H1 (cell line): ENCODE measurements around the gene TMEM117. TPM values are rescaled to one million over a fixed set of nuclear protein-coding genes. Genes with fewer than 3 reads are reported as not detected.

Source experiments
- CTCF ChIA-PET: fragments of 300-600 bp; sonication (Branson Sonifier 250); formaldehyde crosslinking; loops from one replicate; lab custom pipeline; 2021; ENCODE audit not compliant: partially characterized antibody; lab: Charles Lee
- POLR2A ChIA-PET: fragments of 300-600 bp; sonication (Branson Sonifier 250); formaldehyde crosslinking; loops from one replicate; lab custom pipeline; 2021; ENCODE audit warnings: inconsistent platforms; ENCODE audit not compliant: partially characterized antibody; lab: Charles Lee
- DNase-seq, 2 experiments: peaks; one replicate each; pipeline versions ENCODE4 v3.0.0 to v3.0.0-alpha.2; 2010 to 2022; ENCODE audit warnings: low spot score in 2 of 2, low read depth in 1 of 2, mixed read lengths in 1 of 2
- FAIRE-seq: peaks from 2 replicates; lab custom pipeline; 2011; peaks lifted over from hg19 to GRCh38; lab: Jason Lieb, UNC
- H2AFZ ChIP-seq: 2 replicates; pipeline ENCODE4 v1.8.1; 2012; ENCODE audit warnings: low read length, inconsistent platforms
- H2AK5ac ChIP-seq: 2 replicates; pipeline ENCODE4 v1.6.1; 2013; ENCODE audit warnings: low read depth, low read length
- H2BK120ac ChIP-seq: replicated peaks from 2 replicates; pipeline ENCODE3; 2013; ENCODE audit warnings: low read depth, low read length, inconsistent platforms
- H2BK12ac ChIP-seq: 2 replicates; pipeline ENCODE4 v1.6.1; 2013; ENCODE audit warnings: low read depth, low read length
- H2BK15ac ChIP-seq: 2 replicates; pipeline ENCODE4 v1.6.1; 2013; ENCODE audit warnings: low read length
- H2BK20ac ChIP-seq: 2 replicates; pipeline ENCODE4 v1.6.1; 2013; ENCODE audit warnings: low read length
- H2BK5ac ChIP-seq: 2 replicates; pipeline ENCODE4 v1.6.1; 2013; ENCODE audit warnings: low read depth, low read length
- H3K14ac ChIP-seq: 2 replicates; pipeline ENCODE4 v1.6.1; 2013; ENCODE audit warnings: inconsistent platforms; ENCODE audit not compliant: insufficient read length
- H3K18ac ChIP-seq: 2 replicates; pipeline ENCODE4 v1.6.1; 2013; ENCODE audit warnings: low read length; ENCODE audit errors: extremely low read depth
- H3K23ac ChIP-seq: 2 replicates; pipeline ENCODE4 v1.6.1; 2013; ENCODE audit warnings: inconsistent platforms; ENCODE audit not compliant: insufficient read length
- H3K23me2 ChIP-seq: 2 replicates; pipeline ENCODE4 v1.6.1; 2013; ENCODE audit warnings: low read depth, low read length
- H3K27ac ChIP-seq: 2 replicates; pipeline ENCODE4 v1.6.1; 2011; ENCODE audit warnings: low read depth, low read length, inconsistent platforms
- H3K27me3 ChIP-seq, 4 experiments: replicated peaks in 1 of 4; 1 replicate in 1 of 4; 2 replicates in 3 of 4; pipeline versions ENCODE4 v1.6.1 to v1.8.1; 2011 to 2013; ENCODE audit warnings: low read length in 3 of 4, mild to moderate bottlenecking in 3 of 4, inconsistent platforms in 2 of 4, mixed read lengths in 2 of 4, moderate library complexity in 1 of 4; ENCODE audit not compliant: control insufficient read depth in 3 of 4, insufficient read depth in 3 of 4; ENCODE audit errors: extremely low read depth in 1 of 4
- H3K36me3 ChIP-seq, 4 experiments: 2 replicates each; pipeline versions ENCODE4 v1.6.1 to v1.8.1; 2011 to 2013; ENCODE audit warnings: mild to moderate bottlenecking in 4 of 4, low read length in 3 of 4, moderate library complexity in 2 of 4, control low read depth in 1 of 4, inconsistent platforms in 1 of 4; ENCODE audit not compliant: insufficient read depth in 4 of 4, control insufficient read depth in 2 of 4
- H3K4ac ChIP-seq: replicated peaks from 2 replicates; pipeline ENCODE3; 2013; ENCODE audit warnings: low read length, low read depth, mixed read lengths, inconsistent platforms; ENCODE audit not compliant: insufficient read length
- H3K4me1 ChIP-seq, 4 experiments: replicated peaks in 1 of 4; 1 replicate in 1 of 4; 2 replicates in 3 of 4; pipeline versions ENCODE4 v1.6.1 to v1.8.1; 2011 to 2013; ENCODE audit warnings: low read length in 3 of 4, inconsistent platforms in 2 of 4, mixed read lengths in 1 of 4; ENCODE audit not compliant: insufficient read depth in 4 of 4, control insufficient read depth in 3 of 4
- H3K4me2 ChIP-seq, 2 experiments: 2 replicates each; pipeline versions ENCODE4 v1.6.1 to v1.8.1; 2011 to 2013; ENCODE audit warnings: low read depth in 2 of 2, low read length in 2 of 2, control low read depth in 1 of 2, inconsistent platforms in 1 of 2, mild to moderate bottlenecking in 1 of 2; ENCODE audit not compliant: insufficient read depth in 1 of 2
- H3K4me3 ChIP-seq, 4 experiments: fragments of 200-600, 300-600 bp in 1 of 4; sonication (generic), shearing (Covaris generic), sonication (Bioruptor Twin) in 1 of 4; 2 replicates each; pipeline versions ENCODE4 v1.5.1 to v1.8.1; 2011 to 2016; ENCODE audit warnings: low read length in 4 of 4, low read depth in 3 of 4, control low read depth in 2 of 4, inconsistent platforms in 2 of 4, mild to moderate bottlenecking in 2 of 4, mixed read lengths in 1 of 4, moderate library complexity in 1 of 4; ENCODE audit not compliant: insufficient read depth in 2 of 4; ENCODE audit errors: extremely low read depth in 1 of 4
- H3K56ac ChIP-seq: replicated peaks from 2 replicates; pipeline ENCODE3; 2013; ENCODE audit warnings: low read depth, mild to moderate bottlenecking, mixed read lengths, low read length, inconsistent platforms; ENCODE audit not compliant: insufficient read length
- H3K79me1 ChIP-seq: 2 replicates; pipeline ENCODE4 v1.6.1; 2013; ENCODE audit warnings: low read depth, low read length, control low read depth
- H3K79me2 ChIP-seq, 2 experiments: 2 replicates each; pipeline versions ENCODE4 v1.6.1 to v1.8.1; 2012 to 2013; ENCODE audit warnings: low read length in 2 of 2, mild to moderate bottlenecking in 2 of 2, inconsistent platforms in 1 of 2; ENCODE audit not compliant: insufficient read depth in 2 of 2, control insufficient read depth in 1 of 2
- H3K9ac ChIP-seq, 4 experiments: replicated peaks in 1 of 4; 1 replicate in 1 of 4; 2 replicates in 3 of 4; pipeline versions ENCODE4 v1.6.1 to v1.8.1; 2011 to 2013; ENCODE audit warnings: low read depth in 3 of 4, low read length in 3 of 4, control low read depth in 2 of 4, mild to moderate bottlenecking in 2 of 4, moderate library complexity in 2 of 4, inconsistent platforms in 1 of 4; ENCODE audit errors: extremely low read depth in 1 of 4
- H3K9me3 ChIP-seq, 2 experiments: 2 replicates each; pipeline versions ENCODE4 v1.6.1 to v1.8.1; 2012 to 2013; ENCODE audit warnings: mild to moderate bottlenecking in 2 of 2, moderate library complexity in 2 of 2, control low read depth in 1 of 2, inconsistent platforms in 1 of 2, low read depth in 1 of 2, low read length in 1 of 2, mixed read lengths in 1 of 2; ENCODE audit not compliant: insufficient read depth in 2 of 2
- H4K20me1 ChIP-seq, 2 experiments: replicated peaks in 1 of 2; 2 replicates each; pipeline versions ENCODE3 to v1.8.1; 2011 to 2013; ENCODE audit warnings: inconsistent platforms in 2 of 2, low read length in 2 of 2, mild to moderate bottlenecking in 1 of 2; ENCODE audit not compliant: insufficient read depth in 2 of 2, control insufficient read depth in 1 of 2
- H4K5ac ChIP-seq: 2 replicates; pipeline ENCODE4 v1.6.1; 2013; ENCODE audit warnings: low read length, low read depth, mixed read lengths, inconsistent platforms; ENCODE audit not compliant: insufficient read length
- H4K8ac ChIP-seq: 2 replicates; pipeline ENCODE4 v1.8.0; 2013; ENCODE audit warnings: mild to moderate bottlenecking, moderate library complexity, low read length, inconsistent platforms; ENCODE audit not compliant: insufficient read depth; ENCODE audit errors: extremely low read depth
- H4K91ac ChIP-seq: replicated peaks from 2 replicates; pipeline ENCODE3; 2013; ENCODE audit warnings: low read length, mixed read lengths, inconsistent platforms; ENCODE audit not compliant: insufficient read length
- BRCA1 ChIP-seq: IDR thresholded peaks from 2 replicates; pipeline ENCODE4 v1.6.1; 2012; ENCODE audit warnings: low read depth, low read length, improper control_type of control experiment
- CHD2 ChIP-seq: IDR thresholded peaks from 2 replicates; pipeline ENCODE4 v1.6.1; 2012; ENCODE audit warnings: low read length, improper control_type of control experiment
- EZH2 ChIP-seq: fragments of 200-600 bp; sonication (generic); IDR thresholded peaks from 2 replicates; pipeline ENCODE4 v1.7.1; 2012; ENCODE audit warnings: low read depth, mild to moderate bottlenecking, moderate library complexity, low read length, inconsistent platforms; ENCODE audit not compliant: severe bottlenecking
- NANOG ChIP-seq: IDR thresholded peaks from 2 replicates; pipeline ENCODE4 v1.6.1; 2011; ENCODE audit warnings: low read length, low read depth, mild to moderate bottlenecking, inconsistent platforms; ENCODE audit not compliant: insufficient read depth, poor library complexity, severe bottlenecking
- SAP30 ChIP-seq: fragments of 300-600 bp; sonication (generic); IDR thresholded peaks from 2 replicates; pipeline ENCODE4 v1.7.1; 2012; ENCODE audit warnings: low read length, moderate library complexity, mild to moderate bottlenecking, inconsistent platforms; ENCODE audit not compliant: insufficient read depth, insufficient replicate concordance
- TCF12 ChIP-seq: IDR thresholded peaks from 2 replicates; pipeline ENCODE4 v1.6.1; 2011; ENCODE audit warnings: low read depth, mild to moderate bottlenecking, low read length
- YY1 ChIP-seq: IDR thresholded peaks from 2 replicates; pipeline ENCODE4 v1.6.1; 2011; ENCODE audit warnings: low read depth, mild to moderate bottlenecking, low read length
- WGBS, 2 experiments: shearing (Covaris generic) in 1 of 2; methylation state at CpG; one replicate each; pipeline versions ENCODE4 v1.1.6 to v1.1.7; 2013 to 2015; ENCODE audit warnings: low lambda C conversion rate in 2 of 2, mixed read lengths in 2 of 2, inconsistent platforms in 1 of 2, low coverage in 1 of 2, missing lambda C conversion rate in 1 of 2; ENCODE audit not compliant: insufficient replicate concordance in 2 of 2, insufficient coverage in 1 of 2, insufficient read length in 1 of 2; ENCODE audit errors: extremely low coverage in 1 of 2, missing lambda C conversion rate in 1 of 2; 5-methylcytosine and 5-hydroxymethylcytosine counted together
- polyA plus RNA-seq, 7 experiments: library from polyadenylated mRNA; depleted of rRNA in 3 of 7; stranded (reverse) in 5 of 7; unstranded in 2 of 7; fragments of >200 nt in 5 of 7; fragments of 200-250 nt in 2 of 7; gene quantifications; 1 replicate in 5 of 7; 2 replicates in 1 of 7; 4 replicates in 1 of 7; pipeline versions ENCODE4 v1.2.1 to v1.2.3, GENCODE V29; 2011 to 2013; ENCODE audit warnings: missing spikeins in 2 of 7, mixed read lengths in 2 of 7
- total RNA-seq: library from RNA; stranded (reverse); fragmentation: NEBNext Ultra II Directional; extraction: Animal tissue kit (Norgen Biotek cat#: 25700); gene quantifications from 2 replicates; pipeline ENCODE4 v1.2.1, GENCODE V29; 2021

TMEM117 gene
- total and polyA plus RNA-seq, 2 of the 8 experiments (the other 6 are each of a cell fraction or from before 2014, with no cell fraction given) = 0.80 to 1.4 TPM

GRCh38 chr12:43869184-43869583 is 33.3 kb downstream of the TMEM117 start:
- ChIA-PET CTCF (no interaction called here), POLR2A (no interaction called here)
- FAIRE-seq (no peak), DNase-seq (no peak)
- H2BK5ac ChIP-seq = no peak overlapping the region
- H2BK20ac ChIP-seq = no peak overlapping the region
- no peak overlapping the region for H2AFZ ChIP-seq
- no peak overlapping the region for H2BK120ac ChIP-seq
- no peak overlapping the region for H3K4ac ChIP-seq
- no peak overlapping the region for H3K18ac ChIP-seq
- no peak overlapping the region for H4K8ac ChIP-seq
- H3K4me1 ChIP-seq = no peaks in the 10 kb centered on the region
- no peak overlapping the region for H2BK12ac ChIP-seq
- 84% methylated on average over 1 of the region's 1 CpG; no CpG with 5 or more reads in 1 of the 2 experiments for WGBS, 2 experiments
- H3K23me2 ChIP-seq = no peaks in the 10 kb centered on the region
- no peak overlapping the region for H4K91ac ChIP-seq
- H3K27ac ChIP-seq = no peak overlapping the region
- H2BK15ac ChIP-seq = no peak overlapping the region
- no peaks in the 10 kb centered on the region; a peak in 1 of 4 replicates for H3K9me3 ChIP-seq
- no peak overlapping the region for H3K23ac ChIP-seq
- H3K27me3 ChIP-seq = no peaks in the 10 kb centered on the region
- H3K36me3 ChIP-seq = no peaks in the 10 kb centered on the region
- TF ChIP-seq YY1 (no peak), NANOG (no peak), EZH2 (no peak), TCF12 (no peak), CHD2 (no peak), BRCA1 (no peak), SAP30 (no peak)
- no peak overlapping the region for H3K4me3 ChIP-seq
- H3K4me2 ChIP-seq = no peak overlapping the region
- no peak overlapping the region for H3K56ac ChIP-seq
- H3K14ac ChIP-seq = no peak overlapping the region
- no peaks in the 10 kb centered on the region for H3K79me1 ChIP-seq
- no peak overlapping the region for H4K5ac ChIP-seq
- H2AK5ac ChIP-seq = no peak overlapping the region
- H3K9ac ChIP-seq = no peak overlapping the region
- no peaks in the 10 kb centered on the region for H4K20me1 ChIP-seq
- no peaks in the 10 kb centered on the region for H3K79me2 ChIP-seq
